NB4 (cell line): ENCODE data around the gene AIP.

Experiments
- POLR2A ChIP-seq: IDR thresholded peaks from 2 replicates; pipeline ENCODE4 v1.6.1; 2011; ENCODE audit warnings: mild to moderate bottlenecking; ENCODE audit not compliant: insufficient read length; ENCODE audit errors: extremely low read depth
- TF ChIP-seq, protein P1 (sequence below): IDR thresholded peaks from one replicate; pipeline ENCODE4 v1.5.1; 2012; ENCODE audit warnings: low read depth, low read length

DNA sequence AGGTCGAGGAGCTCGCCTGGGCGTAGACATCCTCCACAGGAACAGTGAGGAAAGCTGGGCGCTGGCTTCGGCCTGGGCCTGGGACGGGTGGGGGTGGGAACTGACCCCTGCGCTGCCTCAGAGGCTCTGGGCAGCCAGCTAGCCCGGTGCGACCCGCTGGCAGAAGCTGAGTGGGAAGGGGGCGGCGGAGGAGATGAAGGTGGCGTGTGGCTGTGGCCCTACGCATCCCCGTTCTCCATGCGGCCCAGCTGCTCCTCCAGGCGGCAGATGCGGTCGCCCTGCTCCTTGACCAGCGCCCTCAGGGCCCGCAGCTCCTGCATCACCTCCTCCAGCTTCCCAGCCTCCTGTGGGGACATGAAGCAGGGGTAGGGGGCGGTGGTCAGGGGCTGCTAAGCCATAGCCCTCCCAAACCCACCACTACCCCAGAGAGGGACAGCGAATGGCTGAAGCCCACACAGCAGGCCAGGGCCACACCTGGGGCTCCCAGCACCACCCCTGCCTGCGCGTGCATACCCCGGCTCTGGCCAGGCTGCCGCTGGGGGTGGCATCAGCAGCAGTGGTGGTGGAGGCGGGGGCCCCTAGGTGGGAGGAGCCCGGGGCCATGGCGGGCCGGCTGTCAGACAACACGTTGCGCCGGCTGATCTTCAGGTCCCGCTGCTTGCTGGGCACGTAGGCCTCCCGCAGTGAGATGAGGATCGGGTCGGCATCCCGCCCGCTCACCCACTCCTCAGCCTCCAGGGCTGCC is 44.5 kb upstream of the AIP start:
- TF ChIP-seq POLR2A, result peak; percentile 77
- TF ChIP-seq, protein P1, sequence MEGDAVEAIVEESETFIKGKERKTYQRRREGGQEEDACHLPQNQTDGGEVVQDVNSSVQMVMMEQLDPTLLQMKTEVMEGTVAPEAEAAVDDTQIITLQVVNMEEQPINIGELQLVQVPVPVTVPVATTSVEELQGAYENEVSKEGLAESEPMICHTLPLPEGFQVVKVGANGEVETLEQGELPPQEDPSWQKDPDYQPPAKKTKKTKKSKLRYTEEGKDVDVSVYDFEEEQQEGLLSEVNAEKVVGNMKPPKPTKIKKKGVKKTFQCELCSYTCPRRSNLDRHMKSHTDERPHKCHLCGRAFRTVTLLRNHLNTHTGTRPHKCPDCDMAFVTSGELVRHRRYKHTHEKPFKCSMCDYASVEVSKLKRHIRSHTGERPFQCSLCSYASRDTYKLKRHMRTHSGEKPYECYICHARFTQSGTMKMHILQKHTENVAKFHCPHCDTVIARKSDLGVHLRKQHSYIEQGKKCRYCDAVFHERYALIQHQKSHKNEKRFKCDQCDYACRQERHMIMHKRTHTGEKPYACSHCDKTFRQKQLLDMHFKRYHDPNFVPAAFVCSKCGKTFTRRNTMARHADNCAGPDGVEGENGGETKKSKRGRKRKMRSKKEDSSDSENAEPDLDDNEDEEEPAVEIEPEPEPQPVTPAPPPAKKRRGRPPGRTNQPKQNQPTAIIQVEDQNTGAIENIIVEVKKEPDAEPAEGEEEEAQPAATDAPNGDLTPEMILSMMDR, result peak; percentile 1
